HepG2 (cell line): Measurements from ENCODE around the gene COPS3.
"Not testable (repeated sequence)": the region's sequence is repeated elsewhere in the genome, so short reads cannot be mapped to it uniquely, and the experiment has no call there.

Source experiments
- CTCF ChIP-seq: sonication (generic); formaldehyde crosslinking; IDR thresholded peaks from 2 replicates; pipeline ENCODE4 v1.5.0; 2020; ENCODE audit warnings: mild to moderate bottlenecking, missing genetic modification reagents, moderate library complexity
- EP300 ChIP-seq, 3 experiments: sonication (generic) in 1 of 3; formaldehyde crosslinking in 1 of 3; IDR thresholded peaks; 2 replicates each; pipeline versions ENCODE4 v1.5.1 to v1.6.1; 2011 to 2020; ENCODE audit warnings: low read depth in 2 of 3, low read length in 2 of 3, borderline replicate concordance in 1 of 3, improper control_type of control experiment in 1 of 3, mild to moderate bottlenecking in 1 of 3, missing genetic modification reagents in 1 of 3, moderate library complexity in 1 of 3
- GABPA ChIP-seq, 2 experiments: IDR thresholded peaks; 2 replicates each; pipeline ENCODE4 v1.6.1; 2011 to 2016; ENCODE audit warnings: low read depth in 2 of 2, low read length in 1 of 2, missing biosample characterization in 1 of 2, missing genetic modification characterization in 1 of 2
- GTF2F1 ChIP-seq: fragments of 150-350 bp; IDR thresholded peaks from 2 replicates; pipeline ENCODE4 v1.6.1; 2014; ENCODE audit warnings: low read length
- IRF2 ChIP-seq: IDR thresholded peaks from 2 replicates; pipeline ENCODE4 v1.6.1; 2018; ENCODE audit warnings: missing genetic modification reagents, missing compliant biosample characterization
- PBX2 ChIP-seq: IDR thresholded peaks from 2 replicates; pipeline ENCODE4 v1.6.1; 2016; ENCODE audit warnings: control low read depth
- POLR2A ChIP-seq, 2 experiments: IDR thresholded peaks; 2 replicates each; pipeline ENCODE4 v1.6.1; 2011; ENCODE audit warnings: low read depth in 2 of 2, low read length in 2 of 2, mild to moderate bottlenecking in 1 of 2, moderate library complexity in 1 of 2; ENCODE audit not compliant: insufficient read depth in 1 of 2
- POLR2AphosphoS5 ChIP-seq: IDR thresholded peaks from 2 replicates; pipeline ENCODE4 v1.6.1; 2012; ENCODE audit warnings: low read depth, low read length
- RBM39 ChIP-seq: fragments of 200-400 bp; formaldehyde crosslinking; IDR thresholded peaks from one replicate; pipeline ENCODE4 v1.6.1; 2018; ENCODE audit warnings: antibody characterized with exemption, mild to moderate bottlenecking, low read depth, low read length; ENCODE audit not compliant: poor library complexity, severe bottlenecking
- SMC3 ChIP-seq: IDR thresholded peaks from 2 replicates; pipeline ENCODE4 v1.6.1; 2011; ENCODE audit warnings: low read length, improper control_type of control experiment
- SP1 ChIP-seq, 2 experiments: fragments of 450-650 bp in 1 of 2; sonication (generic) in 1 of 2; formaldehyde crosslinking in 1 of 2; IDR thresholded peaks; 2 replicates each; pipeline versions ENCODE4 v1.4.0 to v1.6.1; 2016 to 2020; ENCODE audit warnings: missing genetic modification reagents in 1 of 2
- TBX2 ChIP-seq: sonication (generic); formaldehyde crosslinking; IDR thresholded peaks from 2 replicates; pipeline ENCODE4 v1.5.0; 2020; ENCODE audit warnings: missing genetic modification reagents, mild to moderate bottlenecking, borderline replicate concordance
- ZSCAN9 ChIP-seq: IDR thresholded peaks from 2 replicates; pipeline ENCODE4 v1.6.1; 2016; ENCODE audit warnings: borderline replicate concordance

GRCh38 chr17:17255689-17256088 lies 25.4 kb downstream of the COPS3 start:
- TF ChIP-seq PBX2 (CRISPR knock-in tag); RBM39; GABPA (IDR thresholded peaks at IDR 0.05; ENCODE audit: low read depth, low read length); GABPA (CRISPR knock-in tag; IDR thresholded peaks at IDR 0.05; ENCODE audit: low read depth); SMC3; GTF2F1; EP300 (IDR thresholded peaks at IDR 0.05; ENCODE audit: low read depth in 2 of 2, low read length in 2 of 2); EP300 (CRISPR knock-in tag; IDR thresholded peaks at IDR 0.05; ENCODE audit: borderline replicate concordance); ZSCAN9 (CRISPR knock-in tag); IRF2; POLR2AphosphoS5; SP1 (IDR thresholded peaks at IDR 0.05); SP1 (CRISPR knock-in tag; IDR thresholded peaks at IDR 0.05); CTCF (CRISPR knock-in tag); POLR2A (IDR thresholded peaks at IDR 0.05; ENCODE audit: insufficient read depth in 1 of 2, low read depth in 2 of 2, low read length in 2 of 2); TBX2 (CRISPR knock-in tag): not testable (repeated sequence)
